NB4 (cell line): ENCODE measurements around the gene SLC22A7.

Experiments used
- CTCF ChIP-seq: IDR thresholded peaks from one replicate; pipeline ENCODE4 v1.5.1; 2012; ENCODE audit warnings: low read depth, low read length
- MAX ChIP-seq: IDR thresholded peaks from 2 replicates; pipeline ENCODE4 v1.6.1; 2011; ENCODE audit warnings: low read depth, low read length
- MYC ChIP-seq: IDR thresholded peaks from 2 replicates; pipeline ENCODE4 v1.6.1; 2011; ENCODE audit warnings: low read depth, low read length
- POLR2A ChIP-seq: IDR thresholded peaks from 2 replicates; pipeline ENCODE4 v1.6.1; 2011; ENCODE audit warnings: mild to moderate bottlenecking; ENCODE audit not compliant: insufficient read length; ENCODE audit errors: extremely low read depth

- TF ChIP-seq CTCF (no peak), MYC (no peak), POLR2A (no peak), MAX (no peak)
Observed at GRCh38 chr6:43292341-43292740, 5.7 kb upstream of the SLC22A7 start.
